HG03280 (cell line): ENCODE measurements around the gene HOXB2.
A peak's percentile ranks its signal among the peaks of the same experiment; 100 is the strongest.

Experiments used
- ATAC-seq: cut with Tn5 transposase; IDR thresholded peaks from one replicate; pipeline ENCODE4 v1.9.1; 2021; ENCODE audit warnings: mild to moderate bottlenecking, moderate library complexity; ENCODE audit not compliant: unreplicated experiment

The HOXB2 gene

GRCh38 chr17:48553826-48554225 is 8.9 kb upstream of the HOXB2 start:
- ATAC-seq: no peak

- no peak for ATAC-seq
Measured at GRCh38 chr17:48553190-48553547, 8.3 kb upstream of the HOXB2 start.

- no peak for ATAC-seq
Measured at GRCh38 chr17:48552466-48553189, 7.7 kb upstream of the HOXB2 start.

GRCh38 chr17:48551596-48552465 is 6.9 kb upstream of the HOXB2 start:
- ATAC-seq: no peak

- no peak for ATAC-seq
Measured at GRCh38 chr17:48551214-48551555, 6.3 kb upstream of the HOXB2 start.

GRCh38 chr17:48550502-48551213 is 5.7 kb upstream of the HOXB2 start:
- no peak for ATAC-seq

- no peak for ATAC-seq
Measured at GRCh38 chr17:48549914-48550501, 5.1 kb upstream of the HOXB2 start.

GRCh38 chr17:48549281-48549630 is 4.3 kb upstream of the HOXB2 start:
- no peak for ATAC-seq

GRCh38 chr17:48548523-48549280 is 3.8 kb upstream of the HOXB2 start:
- ATAC-seq: no peak

GRCh38 chr17:48547808-48548522 is 3.1 kb upstream of the HOXB2 start:
- no peak for ATAC-seq

GRCh38 chr17:48546924-48547807 is 2.3 kb upstream of the HOXB2 start:
- no peak for ATAC-seq

GRCh38 chr17:48546137-48546923 is 1.4 kb upstream of the HOXB2 start:
- no peak for ATAC-seq

- no peak for ATAC-seq
Measured at GRCh38 chr17:48545539-48545938, 630 bp upstream of the HOXB2 start.

GRCh38 chr17:48544349-48545021 is 424 bp downstream of the HOXB2 start:
- ATAC-seq: no peak

- ATAC-seq: no peak
Measured at GRCh38 chr17:48543854-48544348, 1.0 kb downstream of the HOXB2 start.

- ATAC-seq: peak; percentile 47
Measured at GRCh38 chr17:48543107-48543853, 1.6 kb downstream of the HOXB2 start.

GRCh38 chr17:48542698-48543106 is 2.2 kb downstream of the HOXB2 start:
- no peak for ATAC-seq
